Ovary (tissue), 9 donors: ENCODE measurements around the gene ABCA2. TPM values are rescaled to one million over a fixed set of nuclear protein-coding genes. Genes with fewer than 3 reads are reported as not detected.

Experiments
- DNase-seq, 5 donors: peaks; one replicate each; pipeline ENCODE4 v3.0.0-alpha.2; 2019 to 2020
- H3K27ac ChIP-seq, 2 donors: fragments of 200-600 bp; one replicate each; pipeline versions ENCODE4 v1.5.1 to v1.8.0; 2019 to 2022
- H3K27me3 ChIP-seq: fragments of 200-600 bp; one replicate; pipeline ENCODE4 v1.8.0; 2022
- H3K36me3 ChIP-seq: fragments of 200-600 bp; sonication (generic); one replicate; pipeline ENCODE4 v1.5.1; 2019
- H3K4me1 ChIP-seq: one replicate; pipeline ENCODE4 v1.8.1; 2013; ENCODE audit warnings: mild to moderate bottlenecking, moderate library complexity; ENCODE audit not compliant: insufficient read depth
- H3K4me3 ChIP-seq: fragments of 200-600 bp; sonication (generic); one replicate; pipeline ENCODE4 v1.5.1; 2017
- H3K9me3 ChIP-seq, 2 donors: fragments of 200-600 bp in 1 of 2; sonication (generic) in 1 of 2; one replicate each; pipeline versions ENCODE4 v1.5.1 to v1.8.1; 2013 to 2019; ENCODE audit warnings: mild to moderate bottlenecking in 1 of 2, moderate library complexity in 1 of 2
- EP300 ChIP-seq: sonication (generic); formaldehyde crosslinking; IDR thresholded peaks from one replicate; pipeline ENCODE4 v1.6.1; 2017; ENCODE audit warnings: antibody characterized with exemption
- POLR2A ChIP-seq: fragments of 450-650 bp; IDR thresholded peaks from one replicate; pipeline ENCODE4 v1.6.1; 2017; ENCODE audit warnings: antibody characterized with exemption, mild to moderate bottlenecking, moderate library complexity
- WGBS, 3 donors: extraction: QIAGEN DNeasy Blood & Tissue Kit in 1 of 3; methylation state at CpG; one replicate each; pipeline versions ENCODE4 v1.1.5 to v1.1.7; 2013 to 2017; 5-methylcytosine and 5-hydroxymethylcytosine counted together
- intact Hi-C, 4 donors: fragments of 100-400 bp; cut with DNase I; formaldehyde crosslinking; loops; one replicate each; pipeline versions ENCODE4 v1.11.0 to v1.15.1; 2022 to 2023
- polyA plus RNA-seq, 2 donors: library from polyadenylated mRNA; stranded (reverse); fragments of 200-250 nt in 1 of 2; fragments of 350-450 nt in 1 of 2; fragmentation: Illumina TruSeq in 1 of 2; extraction: RNeasy Lipid Tissue Mini Kit (QIAGEN cat#74804) in 1 of 2; gene quantifications; one replicate each; pipeline ENCODE4 v1.2.3, GENCODE V29; 2013 to 2014
- total RNA-seq, 7 donors: library from RNA; depleted of rRNA in 2 of 7; stranded (reverse); fragments of >200 nt in 2 of 7; fragmentation: NEBNext Ultra II Directional in 3 of 7; extraction: Animal tissue kit (Norgen Biotek cat#: 25700) in 3 of 7; gene quantifications; one replicate each; pipeline versions ENCODE4 v1.1.0 to v1.2.4, GENCODE V29; 2016 to 2023
- TF ChIP-seq, protein P1 (sequence below), 3 donors: fragments of 450-650 bp in 2 of 3; fragments of 200-600 bp in 1 of 3; IDR thresholded peaks; one replicate each; pipeline versions ENCODE4 v1.5.1 to v1.8.0; 2016 to 2022; ENCODE audit warnings: antibody characterized with exemption in 3 of 3, mild to moderate bottlenecking in 1 of 3
- donor health status: DM: no; HTN: no; CAD: no; lungs with moderate emphysema.
- donor health status: DM: no; HTN: no; CAD: no.
- donor health status: Bipolar disorder and iron deficiency.
- donor health status: DM: yes; HTN: yes; CAD: no.
- donor health status: DM: no; HTN: no; CAD: no.
- donor health status: DM: yes; HTN: yes; CAD: no.

The ABCA2 gene
- total and polyA plus RNA-seq, 9 donors: 2.0 to 26.9 (median 12.3) TPM

GRCh38 chr9:136961279-136962065, 66.6 kb downstream of the ABCA2 start:
- Histone ChIP-seq H3K27ac (no peak overlapping the region), H3K36me3 (no peaks in the 10 kb centered on the region), H3K9me3 (no peaks in the 10 kb centered on the region), H3K27me3 (no peaks in the 10 kb centered on the region), H3K4me3 (no peak overlapping the region), H3K4me1 (no peaks in the 10 kb centered on the region)
- TF ChIP-seq EP300 (no peak), POLR2A (no peak)
- TF ChIP-seq, protein P1, sequence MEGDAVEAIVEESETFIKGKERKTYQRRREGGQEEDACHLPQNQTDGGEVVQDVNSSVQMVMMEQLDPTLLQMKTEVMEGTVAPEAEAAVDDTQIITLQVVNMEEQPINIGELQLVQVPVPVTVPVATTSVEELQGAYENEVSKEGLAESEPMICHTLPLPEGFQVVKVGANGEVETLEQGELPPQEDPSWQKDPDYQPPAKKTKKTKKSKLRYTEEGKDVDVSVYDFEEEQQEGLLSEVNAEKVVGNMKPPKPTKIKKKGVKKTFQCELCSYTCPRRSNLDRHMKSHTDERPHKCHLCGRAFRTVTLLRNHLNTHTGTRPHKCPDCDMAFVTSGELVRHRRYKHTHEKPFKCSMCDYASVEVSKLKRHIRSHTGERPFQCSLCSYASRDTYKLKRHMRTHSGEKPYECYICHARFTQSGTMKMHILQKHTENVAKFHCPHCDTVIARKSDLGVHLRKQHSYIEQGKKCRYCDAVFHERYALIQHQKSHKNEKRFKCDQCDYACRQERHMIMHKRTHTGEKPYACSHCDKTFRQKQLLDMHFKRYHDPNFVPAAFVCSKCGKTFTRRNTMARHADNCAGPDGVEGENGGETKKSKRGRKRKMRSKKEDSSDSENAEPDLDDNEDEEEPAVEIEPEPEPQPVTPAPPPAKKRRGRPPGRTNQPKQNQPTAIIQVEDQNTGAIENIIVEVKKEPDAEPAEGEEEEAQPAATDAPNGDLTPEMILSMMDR (IDR thresholded peaks at IDR 0.05): no peak
- 58 to 63% (median 61%) methylated on average over 21 to 23 of the region's 23 CpGs for WGBS, 3 donors
- intact Hi-C loops: no loop called here
- DNase-seq: no peak

GRCh38 chr9:136960938-136961275, 67.1 kb downstream of the ABCA2 start:
- WGBS, 3 donors: 82 to 83% (median 83%) methylated on average over 15 of the region's 15 CpGs
- no peak overlapping the region for H3K4me3 ChIP-seq
- H3K4me1 ChIP-seq: no peaks in the 10 kb centered on the region
- H3K36me3 ChIP-seq: no peaks in the 10 kb centered on the region
- no peaks in the 10 kb centered on the region for H3K27me3 ChIP-seq
- TF ChIP-seq POLR2A (no peak), EP300 (no peak)
- TF ChIP-seq, protein P1 (IDR thresholded peaks at IDR 0.05): no peak
- H3K27ac ChIP-seq: no peak overlapping the region
- no peaks in the 10 kb centered on the region for H3K9me3 ChIP-seq
- DNase-seq: no peak
- intact Hi-C loops: no loop called here

DNA sequence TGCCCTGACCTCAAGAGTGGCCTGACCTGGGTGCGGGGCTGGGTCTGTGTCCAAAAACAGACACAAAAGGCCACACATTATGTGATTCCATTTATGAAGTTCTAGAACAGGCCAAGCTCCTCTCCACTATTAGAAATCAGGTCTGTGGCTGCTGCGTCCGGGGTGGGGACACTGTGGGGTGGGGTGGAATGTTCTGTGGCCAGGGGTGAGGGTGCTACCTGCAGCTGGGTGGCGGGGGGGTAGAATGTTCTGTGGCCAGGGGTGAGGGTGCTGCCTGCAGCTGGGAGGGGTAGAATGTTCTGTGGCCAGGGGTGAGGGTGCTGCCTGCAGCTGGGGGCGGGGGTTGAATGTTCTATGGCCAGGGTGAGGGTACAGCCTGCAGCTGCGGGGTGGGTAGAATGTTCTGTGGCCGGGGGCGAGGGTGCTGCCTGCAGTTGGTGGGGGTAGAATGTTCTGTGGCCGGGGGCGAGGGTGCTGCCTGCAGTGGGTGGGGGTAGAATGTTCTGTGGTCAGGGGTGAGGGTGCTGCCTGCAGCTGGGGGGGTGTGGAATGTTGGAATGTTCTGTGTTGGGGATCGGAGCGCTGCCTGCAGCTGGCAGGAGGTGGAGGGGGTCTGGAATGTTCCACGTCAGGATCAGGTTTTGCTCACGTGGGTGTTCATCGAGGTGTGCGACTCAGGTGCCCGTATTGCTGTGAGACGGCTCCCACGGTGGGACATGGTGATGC, 67.7 kb downstream of the ABCA2 start:
- DNase-seq: no peak
- intact Hi-C loops: no loop called here
- TF ChIP-seq, protein P1 (IDR thresholded peaks at IDR 0.05): no peak
- TF ChIP-seq EP300 (no peak), POLR2A (no peak)
- Histone ChIP-seq H3K9me3 (no peaks in the 10 kb centered on the region), H3K27ac (no peak overlapping the region), H3K4me3 (no peak overlapping the region), H3K27me3 (no peaks in the 10 kb centered on the region), H3K36me3 (no peaks in the 10 kb centered on the region), H3K4me1 (no peaks in the 10 kb centered on the region)
- 68 to 76% (median 68%) methylated on average over 19 of the region's 19 CpGs for WGBS, 3 donors

- Histone ChIP-seq H3K4me3 (no peak overlapping the region), H3K9me3 (no peaks in the 10 kb centered on the region), H3K27me3 (no peaks in the 10 kb centered on the region), H3K4me1 (no peaks in the 10 kb centered on the region), H3K36me3 (no peaks in the 10 kb centered on the region), H3K27ac (no peak overlapping the region)
- intact Hi-C loops: no loop called here
- 83 to 87% (median 86%) methylated on average over 19 to 28 of the region's 28 CpGs for WGBS, 3 donors
- no peak for DNase-seq
- TF ChIP-seq POLR2A (no peak), EP300 (no peak)
- TF ChIP-seq, protein P1 (IDR thresholded peaks at IDR 0.05): no peak
Measured at GRCh38 chr9:136958898-136959850, 68.9 kb downstream of the ABCA2 start.
